ENCODE data around the gene ARID1A.

ARID1A gene

GRCh38 chr1:26827663-26828062 lies 131.8 kb downstream of the ARID1A start:
- DNase-seq (ENCODE audit: low spot score) = no peak

DNA sequence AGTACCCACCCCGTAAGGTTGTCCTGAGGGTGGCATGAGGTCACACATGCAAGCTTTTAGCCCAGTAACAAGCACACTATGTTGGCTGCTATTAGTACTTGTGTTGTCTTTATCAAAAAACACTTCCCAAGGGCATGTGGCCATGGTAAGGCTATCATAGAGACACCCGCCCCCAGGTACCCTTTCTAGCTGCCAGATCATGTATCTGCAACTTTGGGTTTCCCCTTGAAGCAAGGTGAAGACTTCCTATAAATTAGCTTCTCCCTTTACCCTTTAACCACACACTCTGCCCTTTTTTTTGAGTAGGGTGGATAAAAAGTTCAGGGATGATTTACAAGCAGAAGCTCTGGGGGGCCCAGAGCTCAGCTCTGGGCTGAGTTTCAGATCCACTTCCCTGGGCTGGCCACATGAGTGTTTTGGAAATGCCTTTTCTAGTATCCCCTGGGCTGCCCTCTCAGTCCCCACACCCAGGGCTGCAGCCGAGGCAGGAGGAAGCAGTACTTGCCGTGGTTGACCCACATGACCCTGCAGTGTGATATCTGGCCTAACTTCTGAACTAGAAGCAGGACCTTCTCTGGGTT lies 132.7 kb downstream of the ARID1A start:
- DNase-seq (ENCODE audit: low spot score) = no peak

DNA sequence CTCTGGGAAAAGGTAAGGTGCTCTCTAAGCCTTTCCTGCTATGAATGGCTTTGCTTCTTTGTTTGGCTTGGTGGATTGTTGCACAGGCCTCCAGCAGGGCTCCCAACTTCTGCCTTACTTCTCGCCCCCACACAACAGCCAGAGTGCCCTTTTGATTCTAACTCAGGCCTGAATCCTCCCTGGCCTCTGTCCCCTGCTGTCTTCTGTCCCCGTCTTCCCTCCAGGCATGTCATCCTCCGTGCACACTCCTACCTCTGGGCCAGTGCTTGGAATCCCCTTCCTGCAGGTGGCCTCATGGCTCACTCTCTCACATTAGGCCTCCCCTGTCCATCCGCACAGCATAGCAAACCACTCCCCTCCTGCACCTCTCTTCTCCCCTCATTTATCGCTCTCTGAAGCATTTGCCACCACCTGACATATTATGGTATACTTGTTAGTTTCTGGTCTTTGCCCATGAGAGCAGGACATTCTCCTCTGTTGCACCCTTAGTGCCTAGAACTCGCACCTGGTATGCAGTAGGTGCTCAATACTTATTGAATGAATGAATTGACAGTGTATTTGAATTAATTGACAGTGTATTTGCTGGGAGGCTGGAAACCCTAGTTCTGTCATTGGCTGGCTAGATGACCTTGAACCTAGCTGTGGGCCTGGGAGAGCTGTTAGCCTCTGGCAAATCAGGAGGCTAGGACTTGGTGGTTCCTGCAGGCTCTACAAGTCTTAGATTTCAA lies 133.5 kb downstream of the ARID1A start:
- DNase-seq (ENCODE audit: low spot score) = no peak

- no peak for DNase-seq (ENCODE audit: low spot score)
These were observed 135.2 kb downstream of the ARID1A start for GRCh38 chr1:26831059-26831458.

Measured in putamen (tissue), 1 donor.